Glutamatergic neuron (in vitro differentiated cells): ENCODE measurements around the gene EVX2. TPM values are rescaled to one million over a fixed set of nuclear protein-coding genes. Genes with fewer than 3 reads are reported as not detected.

Experiments
- DNase-seq: peaks from one replicate; pipeline ENCODE4 v3.0.0; 2022
- H3K27ac Mint-ChIP-seq: one replicate; pipeline ENCODE4 v1.8.0; 2020; ENCODE audit warnings: mild to moderate bottlenecking, mixed read lengths, inconsistent platforms; ENCODE audit not compliant: unreplicated experiment
- H3K27me3 Mint-ChIP-seq: one replicate; pipeline ENCODE4 v1.8.0; 2020; ENCODE audit warnings: mild to moderate bottlenecking, moderate library complexity, mixed read lengths, inconsistent platforms; ENCODE audit not compliant: unreplicated experiment
- H3K36me3 Mint-ChIP-seq: one replicate; pipeline ENCODE4 v1.8.0; 2020; ENCODE audit warnings: mild to moderate bottlenecking, mixed read lengths, inconsistent platforms; ENCODE audit not compliant: unreplicated experiment
- H3K4me1 Mint-ChIP-seq: one replicate; pipeline ENCODE4 v1.8.0; 2020; ENCODE audit warnings: mild to moderate bottlenecking, low read depth, mixed read lengths, inconsistent platforms; ENCODE audit not compliant: unreplicated experiment
- H3K4me3 Mint-ChIP-seq: one replicate; pipeline ENCODE4 v1.8.0; 2020; ENCODE audit warnings: mild to moderate bottlenecking, mixed read lengths, inconsistent platforms; ENCODE audit not compliant: unreplicated experiment
- H3K9me3 Mint-ChIP-seq: one replicate; pipeline ENCODE4 v1.8.0; 2020; ENCODE audit warnings: mild to moderate bottlenecking, moderate library complexity, mixed read lengths, inconsistent platforms; ENCODE audit not compliant: unreplicated experiment
- total RNA-seq: library from RNA; stranded (reverse); fragmentation: NEBNext Ultra II Directional; extraction: Animal tissue kit (Norgen Biotek cat#: 25700); gene quantifications from one replicate; pipeline ENCODE4 v1.2.1, GENCODE V29; 2021; ENCODE audit not compliant: unreplicated experiment
- TF ChIP-seq, protein P1 (sequence below): fragments of 200-600 bp; sonication (generic); IDR thresholded peaks from one replicate; pipeline ENCODE4 v1.5.0; 2021; ENCODE audit not compliant: partially characterized antibody, unreplicated experiment

EVX2 gene
- total RNA-seq, 1 donor from 2014 or later = 0.76 TPM

- TF ChIP-seq, protein P1, sequence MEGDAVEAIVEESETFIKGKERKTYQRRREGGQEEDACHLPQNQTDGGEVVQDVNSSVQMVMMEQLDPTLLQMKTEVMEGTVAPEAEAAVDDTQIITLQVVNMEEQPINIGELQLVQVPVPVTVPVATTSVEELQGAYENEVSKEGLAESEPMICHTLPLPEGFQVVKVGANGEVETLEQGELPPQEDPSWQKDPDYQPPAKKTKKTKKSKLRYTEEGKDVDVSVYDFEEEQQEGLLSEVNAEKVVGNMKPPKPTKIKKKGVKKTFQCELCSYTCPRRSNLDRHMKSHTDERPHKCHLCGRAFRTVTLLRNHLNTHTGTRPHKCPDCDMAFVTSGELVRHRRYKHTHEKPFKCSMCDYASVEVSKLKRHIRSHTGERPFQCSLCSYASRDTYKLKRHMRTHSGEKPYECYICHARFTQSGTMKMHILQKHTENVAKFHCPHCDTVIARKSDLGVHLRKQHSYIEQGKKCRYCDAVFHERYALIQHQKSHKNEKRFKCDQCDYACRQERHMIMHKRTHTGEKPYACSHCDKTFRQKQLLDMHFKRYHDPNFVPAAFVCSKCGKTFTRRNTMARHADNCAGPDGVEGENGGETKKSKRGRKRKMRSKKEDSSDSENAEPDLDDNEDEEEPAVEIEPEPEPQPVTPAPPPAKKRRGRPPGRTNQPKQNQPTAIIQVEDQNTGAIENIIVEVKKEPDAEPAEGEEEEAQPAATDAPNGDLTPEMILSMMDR = no peak
- DNase-seq = no peak
- Mint-ChIP-seq H3K4me3 (peak overlapping the region; percentile 80), H3K4me1 (peaks cover 13% of the 10 kb centered on the region), H3K27me3 (peaks cover 53% of the 10 kb centered on the region), H3K27ac (no peak overlapping the region), H3K36me3 (no peaks in the 10 kb centered on the region), H3K9me3 (peaks cover 19% of the 10 kb centered on the region)
Observed at GRCh38 chr2:176084611-176085119, 903 bp upstream of the EVX2 start.

DNA sequence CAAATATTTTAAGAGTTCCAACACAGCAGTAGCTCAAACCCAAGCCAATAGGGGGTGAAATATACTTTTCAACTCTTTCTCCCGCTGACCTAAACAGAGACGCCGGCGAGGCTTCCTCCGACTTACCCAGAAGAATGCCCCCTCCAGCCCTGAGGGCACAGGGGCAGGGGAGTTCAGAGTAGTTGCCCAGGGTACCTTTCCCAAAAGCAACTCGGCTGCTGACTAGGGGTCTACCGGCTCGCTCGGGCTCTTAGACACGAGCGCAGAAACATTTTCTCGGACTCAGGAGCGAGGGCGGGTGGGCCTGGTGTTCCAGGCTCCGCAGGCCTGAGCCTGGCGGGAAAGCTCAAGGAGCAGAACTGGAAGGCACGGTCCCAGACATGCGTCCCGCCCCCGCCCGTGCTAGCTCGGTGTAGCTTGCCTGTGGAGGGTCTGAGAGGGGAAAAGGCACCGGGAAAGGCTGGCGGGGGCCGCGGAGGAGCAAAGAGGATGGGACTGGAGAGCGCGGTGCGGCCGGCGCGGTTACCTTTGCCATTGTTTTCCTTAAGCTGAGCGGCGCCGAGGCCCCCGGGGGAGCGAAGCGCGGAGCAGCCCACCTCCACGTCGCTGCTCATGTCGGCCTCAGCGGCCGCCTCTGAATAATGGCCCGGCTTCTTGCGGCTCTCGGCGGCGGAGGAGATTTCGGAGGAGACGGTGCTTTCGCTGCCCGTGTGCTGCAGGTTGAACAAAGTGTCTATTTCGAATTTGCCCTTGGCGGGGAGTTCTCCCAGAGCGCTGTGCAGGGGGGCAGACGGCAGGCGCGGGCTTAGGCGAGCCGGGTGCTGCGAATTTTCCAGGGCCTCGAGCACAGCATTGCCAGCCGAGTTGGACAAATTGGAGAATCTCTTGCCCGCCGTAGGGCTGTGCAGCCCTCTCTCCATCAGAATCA is 674 bp downstream of the EVX2 start:
- peaks cover 53% of the 10 kb centered on the region for H3K27me3 Mint-ChIP-seq
- no peaks in the 10 kb centered on the region for H3K36me3 Mint-ChIP-seq
- H3K4me3 Mint-ChIP-seq = peak overlapping the region; percentile 69
- H3K9me3 Mint-ChIP-seq = peaks cover 27% of the 10 kb centered on the region
- TF ChIP-seq, protein P1 = no peak
- peaks cover 19% of the 10 kb centered on the region for H3K4me1 Mint-ChIP-seq
- H3K27ac Mint-ChIP-seq = no peak overlapping the region
- DNase-seq = no peak

GRCh38 chr2:176082525-176082823 is 1.3 kb downstream of the EVX2 start:
- H3K4me1 Mint-ChIP-seq = peaks cover 19% of the 10 kb centered on the region
- peaks cover 51% of the 10 kb centered on the region for H3K27me3 Mint-ChIP-seq

DNA sequence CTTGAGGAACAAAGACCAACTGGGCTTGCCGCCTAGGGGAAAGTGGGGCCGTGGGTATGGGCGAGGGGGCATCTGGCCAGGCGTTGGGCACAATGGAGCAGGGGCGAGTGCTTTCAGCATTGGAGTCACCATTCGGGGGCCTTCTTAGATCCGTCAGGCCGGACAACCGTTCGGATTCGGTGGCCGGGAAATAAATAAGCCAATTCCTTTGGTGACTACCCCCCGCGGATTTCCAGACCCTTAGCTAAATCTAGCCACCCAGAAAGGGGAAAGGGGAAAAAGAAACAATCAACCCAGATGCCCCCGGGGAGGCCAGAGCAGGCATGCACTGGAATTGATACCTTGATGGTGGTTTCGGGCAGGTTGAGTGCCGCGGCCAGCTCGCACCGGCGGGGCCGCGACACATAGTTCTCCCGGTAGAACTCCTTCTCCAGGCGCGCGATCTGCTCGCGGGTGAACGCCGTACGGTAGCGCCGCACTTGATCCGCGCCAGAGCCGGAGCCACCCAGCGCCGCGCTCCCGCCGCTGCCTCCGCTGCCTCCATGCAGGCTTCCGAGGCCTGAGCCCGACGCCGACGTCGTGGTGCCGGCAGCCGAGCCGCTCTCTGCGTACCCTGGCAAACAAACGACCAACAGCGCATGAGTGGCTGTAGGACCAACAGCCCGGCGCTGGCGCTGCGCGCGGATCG is 1.8 kb downstream of the EVX2 start:
- TF ChIP-seq, protein P1 = no peak
- H3K27ac Mint-ChIP-seq = no peak overlapping the region
- peaks cover 27% of the 10 kb centered on the region for H3K9me3 Mint-ChIP-seq
- H3K4me3 Mint-ChIP-seq = peak overlapping the region; percentile 82
- H3K27me3 Mint-ChIP-seq = peaks cover 49% of the 10 kb centered on the region
- H3K36me3 Mint-ChIP-seq = no peaks in the 10 kb centered on the region
- DNase-seq = peak; percentile 65
- peaks cover 19% of the 10 kb centered on the region for H3K4me1 Mint-ChIP-seq

More at GRCh38 chr2:176082525-176082823, 1.3 kb downstream of the EVX2 start:
- DNase-seq = no peak
- TF ChIP-seq, protein P1 = no peak
- Mint-ChIP-seq H3K4me3 (peak overlapping the region; percentile 70), H3K27ac (no peak overlapping the region), H3K9me3 (peaks cover 27% of the 10 kb centered on the region), H3K36me3 (no peaks in the 10 kb centered on the region)
